ENCODE measurements around the gene C2CD4C.

GRCh38 chr19:389935-390289 is 19.0 kb downstream of the C2CD4C start:
- TF ChIP-seq, protein P1, sequence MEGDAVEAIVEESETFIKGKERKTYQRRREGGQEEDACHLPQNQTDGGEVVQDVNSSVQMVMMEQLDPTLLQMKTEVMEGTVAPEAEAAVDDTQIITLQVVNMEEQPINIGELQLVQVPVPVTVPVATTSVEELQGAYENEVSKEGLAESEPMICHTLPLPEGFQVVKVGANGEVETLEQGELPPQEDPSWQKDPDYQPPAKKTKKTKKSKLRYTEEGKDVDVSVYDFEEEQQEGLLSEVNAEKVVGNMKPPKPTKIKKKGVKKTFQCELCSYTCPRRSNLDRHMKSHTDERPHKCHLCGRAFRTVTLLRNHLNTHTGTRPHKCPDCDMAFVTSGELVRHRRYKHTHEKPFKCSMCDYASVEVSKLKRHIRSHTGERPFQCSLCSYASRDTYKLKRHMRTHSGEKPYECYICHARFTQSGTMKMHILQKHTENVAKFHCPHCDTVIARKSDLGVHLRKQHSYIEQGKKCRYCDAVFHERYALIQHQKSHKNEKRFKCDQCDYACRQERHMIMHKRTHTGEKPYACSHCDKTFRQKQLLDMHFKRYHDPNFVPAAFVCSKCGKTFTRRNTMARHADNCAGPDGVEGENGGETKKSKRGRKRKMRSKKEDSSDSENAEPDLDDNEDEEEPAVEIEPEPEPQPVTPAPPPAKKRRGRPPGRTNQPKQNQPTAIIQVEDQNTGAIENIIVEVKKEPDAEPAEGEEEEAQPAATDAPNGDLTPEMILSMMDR (IDR thresholded peaks at IDR 0.05) = no peak
- TF ChIP-seq GABPB1 (CRISPR knock-in tag; IDR thresholded peaks at IDR 0.05) (no peak), SP1 (CRISPR knock-in tag; conservative IDR thresholded peaks at IDR 0.05) (no peak), USF1 (CRISPR knock-in tag; IDR thresholded peaks at IDR 0.05) (no peak), MLX (CRISPR knock-in tag; IDR thresholded peaks at IDR 0.05) (no peak)
- TF ChIP-seq, protein P2, sequence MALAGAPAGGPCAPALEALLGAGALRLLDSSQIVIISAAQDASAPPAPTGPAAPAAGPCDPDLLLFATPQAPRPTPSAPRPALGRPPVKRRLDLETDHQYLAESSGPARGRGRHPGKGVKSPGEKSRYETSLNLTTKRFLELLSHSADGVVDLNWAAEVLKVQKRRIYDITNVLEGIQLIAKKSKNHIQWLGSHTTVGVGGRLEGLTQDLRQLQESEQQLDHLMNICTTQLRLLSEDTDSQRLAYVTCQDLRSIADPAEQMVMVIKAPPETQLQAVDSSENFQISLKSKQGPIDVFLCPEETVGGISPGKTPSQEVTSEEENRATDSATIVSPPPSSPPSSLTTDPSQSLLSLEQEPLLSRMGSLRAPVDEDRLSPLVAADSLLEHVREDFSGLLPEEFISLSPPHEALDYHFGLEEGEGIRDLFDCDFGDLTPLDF (CRISPR knock-in tag; IDR thresholded peaks at IDR 0.05) = no peak
- TF ChIP-seq, protein P3, sequence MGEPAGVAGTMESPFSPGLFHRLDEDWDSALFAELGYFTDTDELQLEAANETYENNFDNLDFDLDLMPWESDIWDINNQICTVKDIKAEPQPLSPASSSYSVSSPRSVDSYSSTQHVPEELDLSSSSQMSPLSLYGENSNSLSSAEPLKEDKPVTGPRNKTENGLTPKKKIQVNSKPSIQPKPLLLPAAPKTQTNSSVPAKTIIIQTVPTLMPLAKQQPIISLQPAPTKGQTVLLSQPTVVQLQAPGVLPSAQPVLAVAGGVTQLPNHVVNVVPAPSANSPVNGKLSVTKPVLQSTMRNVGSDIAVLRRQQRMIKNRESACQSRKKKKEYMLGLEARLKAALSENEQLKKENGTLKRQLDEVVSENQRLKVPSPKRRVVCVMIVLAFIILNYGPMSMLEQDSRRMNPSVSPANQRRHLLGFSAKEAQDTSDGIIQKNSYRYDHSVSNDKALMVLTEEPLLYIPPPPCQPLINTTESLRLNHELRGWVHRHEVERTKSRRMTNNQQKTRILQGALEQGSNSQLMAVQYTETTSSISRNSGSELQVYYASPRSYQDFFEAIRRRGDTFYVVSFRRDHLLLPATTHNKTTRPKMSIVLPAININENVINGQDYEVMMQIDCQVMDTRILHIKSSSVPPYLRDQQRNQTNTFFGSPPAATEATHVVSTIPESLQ (CRISPR knock-in tag; IDR thresholded peaks at IDR 0.05) = no peak

Measured in WTC11 (cell line).